Measurements from ENCODE around the gene SREBF1.

Gene SREBF1

GRCh38 chr17:17846645-17847044 lies 9.9 kb upstream of the SREBF1 start:
- Histone ChIP-seq H3K4me3 (ENCODE audit: low read depth, low read length) (no peak overlapping the region), H3K27me3 (ENCODE audit: control insufficient read depth, insufficient read depth, low read length) (no peaks in the 10 kb centered on the region), H3K9me3 (ENCODE audit: control insufficient read depth, insufficient read depth, low read length) (no peaks in the 10 kb centered on the region), H3K9ac (ENCODE audit: low read depth, low read length) (no peak overlapping the region), H3K27ac (ENCODE audit: low read depth, low read length) (no peak overlapping the region), H3K4me1 (ENCODE audit: control insufficient read depth, insufficient read depth, low read length) (peaks cover 12% of the 10 kb centered on the region), H3K36me3 (ENCODE audit: control insufficient read depth, insufficient read depth, low read length) (no peaks in the 10 kb centered on the region)

GRCh38 chr17:17846003-17846402 lies 9.2 kb upstream of the SREBF1 start:
- Histone ChIP-seq H3K4me3 (ENCODE audit: low read depth, low read length) (no peak overlapping the region), H3K9ac (ENCODE audit: low read depth, low read length) (no peak overlapping the region), H3K4me1 (ENCODE audit: control insufficient read depth, insufficient read depth, low read length) (peaks cover 18% of the 10 kb centered on the region), H3K27me3 (ENCODE audit: control insufficient read depth, insufficient read depth, low read length) (no peaks in the 10 kb centered on the region), H3K27ac (ENCODE audit: low read depth, low read length) (no peak overlapping the region), H3K9me3 (ENCODE audit: control insufficient read depth, insufficient read depth, low read length) (no peaks in the 10 kb centered on the region), H3K36me3 (ENCODE audit: control insufficient read depth, insufficient read depth, low read length) (no peaks in the 10 kb centered on the region)

GRCh38 chr17:17845046-17845775 lies 8.4 kb upstream of the SREBF1 start:
- Histone ChIP-seq H3K27ac (ENCODE audit: low read depth, low read length) (no peak overlapping the region), H3K9ac (ENCODE audit: low read depth, low read length) (no peak overlapping the region), H3K36me3 (ENCODE audit: control insufficient read depth, insufficient read depth, low read length) (no peaks in the 10 kb centered on the region), H3K27me3 (ENCODE audit: control insufficient read depth, insufficient read depth, low read length) (no peaks in the 10 kb centered on the region), H3K4me1 (ENCODE audit: control insufficient read depth, insufficient read depth, low read length) (peaks cover 19% of the 10 kb centered on the region), H3K4me3 (ENCODE audit: low read depth, low read length) (no peak overlapping the region), H3K9me3 (ENCODE audit: control insufficient read depth, insufficient read depth, low read length) (no peaks in the 10 kb centered on the region)

- H3K27me3 ChIP-seq (ENCODE audit: control insufficient read depth, insufficient read depth, low read length), result no peaks in the 10 kb centered on the region
- no peak overlapping the region for H3K9ac ChIP-seq (ENCODE audit: low read depth, low read length)
- no peak overlapping the region for H3K27ac ChIP-seq (ENCODE audit: low read depth, low read length)
- H3K36me3 ChIP-seq (ENCODE audit: control insufficient read depth, insufficient read depth, low read length), result no peaks in the 10 kb centered on the region
- no peak overlapping the region for H3K4me3 ChIP-seq (ENCODE audit: low read depth, low read length)
- H3K9me3 ChIP-seq (ENCODE audit: control insufficient read depth, insufficient read depth, low read length), result no peaks in the 10 kb centered on the region
- peaks cover 24% of the 10 kb centered on the region for H3K4me1 ChIP-seq (ENCODE audit: control insufficient read depth, insufficient read depth, low read length)
Measured at GRCh38 chr17:17844500-17844899, 7.7 kb upstream of the SREBF1 start.

GRCh38 chr17:17844079-17844478 lies 7.3 kb upstream of the SREBF1 start:
- Histone ChIP-seq H3K4me3 (ENCODE audit: low read depth, low read length) (no peak overlapping the region), H3K9me3 (ENCODE audit: control insufficient read depth, insufficient read depth, low read length) (no peaks in the 10 kb centered on the region), H3K9ac (ENCODE audit: low read depth, low read length) (no peak overlapping the region), H3K27me3 (ENCODE audit: control insufficient read depth, insufficient read depth, low read length) (no peaks in the 10 kb centered on the region), H3K4me1 (ENCODE audit: control insufficient read depth, insufficient read depth, low read length) (peaks cover 27% of the 10 kb centered on the region), H3K27ac (ENCODE audit: low read depth, low read length) (no peak overlapping the region), H3K36me3 (ENCODE audit: control insufficient read depth, insufficient read depth, low read length) (no peaks in the 10 kb centered on the region)

GRCh38 chr17:17843096-17843495 lies 6.3 kb upstream of the SREBF1 start:
- H3K27me3 ChIP-seq (ENCODE audit: control insufficient read depth, insufficient read depth, low read length), result no peaks in the 10 kb centered on the region
- H3K27ac ChIP-seq (ENCODE audit: low read depth, low read length), result no peak overlapping the region
- H3K36me3 ChIP-seq (ENCODE audit: control insufficient read depth, insufficient read depth, low read length), result no peaks in the 10 kb centered on the region
- H3K9me3 ChIP-seq (ENCODE audit: control insufficient read depth, insufficient read depth, low read length), result no peaks in the 10 kb centered on the region
- H3K9ac ChIP-seq (ENCODE audit: low read depth, low read length), result no peak overlapping the region
- no peak overlapping the region for H3K4me3 ChIP-seq (ENCODE audit: low read depth, low read length)
- peaks cover 34% of the 10 kb centered on the region for H3K4me1 ChIP-seq (ENCODE audit: control insufficient read depth, insufficient read depth, low read length)

- Histone ChIP-seq H3K9me3 (ENCODE audit: control insufficient read depth, insufficient read depth, low read length) (no peaks in the 10 kb centered on the region), H3K36me3 (ENCODE audit: control insufficient read depth, insufficient read depth, low read length) (no peaks in the 10 kb centered on the region), H3K4me3 (ENCODE audit: low read depth, low read length) (no peak overlapping the region), H3K27ac (ENCODE audit: low read depth, low read length) (no peak overlapping the region), H3K4me1 (ENCODE audit: control insufficient read depth, insufficient read depth, low read length) (peaks cover 42% of the 10 kb centered on the region), H3K9ac (ENCODE audit: low read depth, low read length) (no peak overlapping the region), H3K27me3 (ENCODE audit: control insufficient read depth, insufficient read depth, low read length) (no peaks in the 10 kb centered on the region)
Measured at GRCh38 chr17:17842111-17842876, 5.5 kb upstream of the SREBF1 start.

- Histone ChIP-seq H3K36me3 (ENCODE audit: control insufficient read depth, insufficient read depth, low read length) (no peaks in the 10 kb centered on the region), H3K4me3 (ENCODE audit: low read depth, low read length) (no peak overlapping the region), H3K27ac (ENCODE audit: low read depth, low read length) (peak overlapping the region; percentile 91), H3K9ac (ENCODE audit: low read depth, low read length) (no peak overlapping the region), H3K4me1 (ENCODE audit: control insufficient read depth, insufficient read depth, low read length) (peaks cover 45% of the 10 kb centered on the region), H3K9me3 (ENCODE audit: control insufficient read depth, insufficient read depth, low read length) (no peaks in the 10 kb centered on the region), H3K27me3 (ENCODE audit: control insufficient read depth, insufficient read depth, low read length) (no peaks in the 10 kb centered on the region)
Measured at GRCh38 chr17:17841601-17842025, 4.8 kb upstream of the SREBF1 start.

GRCh38 chr17:17840751-17841591 lies 4.2 kb upstream of the SREBF1 start:
- no peak overlapping the region for H3K9ac ChIP-seq (ENCODE audit: low read depth, low read length)
- no peaks in the 10 kb centered on the region for H3K9me3 ChIP-seq (ENCODE audit: control insufficient read depth, insufficient read depth, low read length)
- peak overlapping the region; percentile 91 for H3K27ac ChIP-seq (ENCODE audit: low read depth, low read length)
- H3K27me3 ChIP-seq (ENCODE audit: control insufficient read depth, insufficient read depth, low read length), result no peaks in the 10 kb centered on the region
- no peaks in the 10 kb centered on the region for H3K36me3 ChIP-seq (ENCODE audit: control insufficient read depth, insufficient read depth, low read length)
- H3K4me3 ChIP-seq (ENCODE audit: low read depth, low read length), result no peak overlapping the region
- peaks cover 45% of the 10 kb centered on the region for H3K4me1 ChIP-seq (ENCODE audit: control insufficient read depth, insufficient read depth, low read length)

GRCh38 chr17:17839791-17840707 lies 3.3 kb upstream of the SREBF1 start:
- Histone ChIP-seq H3K27ac (ENCODE audit: low read depth, low read length) (peak overlapping the region; percentile 91), H3K4me3 (ENCODE audit: low read depth, low read length) (peak overlapping the region; percentile 59), H3K27me3 (ENCODE audit: control insufficient read depth, insufficient read depth, low read length) (0 out of 2 replicates have a peak, but pooled peaks cover 5% of the 10 kb centered on the region), H3K9me3 (ENCODE audit: control insufficient read depth, insufficient read depth, low read length) (no peaks in the 10 kb centered on the region), H3K4me1 (ENCODE audit: control insufficient read depth, insufficient read depth, low read length) (peaks cover 47% of the 10 kb centered on the region), H3K9ac (ENCODE audit: low read depth, low read length) (peak overlapping the region; percentile 71), H3K36me3 (ENCODE audit: control insufficient read depth, insufficient read depth, low read length) (no peaks in the 10 kb centered on the region)
